ENCODE measurements around the gene RAB7B.

The RAB7B gene

DNA sequence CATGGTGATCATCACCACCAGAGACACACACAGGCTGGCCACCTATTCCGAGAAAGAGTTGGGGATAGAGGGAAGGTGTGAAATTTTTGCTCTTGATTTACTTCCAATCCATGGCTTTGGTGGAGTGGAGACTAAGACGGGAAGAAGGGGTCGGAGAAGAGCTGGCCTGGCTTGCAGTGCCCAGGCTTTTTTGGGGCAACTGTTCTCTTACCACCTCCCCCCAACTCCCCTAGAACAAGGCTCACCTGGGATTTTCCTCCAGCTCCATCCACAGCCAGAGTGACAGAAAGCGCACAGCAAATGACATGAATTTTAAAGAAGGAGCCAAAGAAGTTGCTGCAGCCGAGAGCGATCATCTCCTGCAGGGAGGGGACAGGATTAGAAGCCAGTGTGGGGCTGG, 75.9 kb downstream of the RAB7B start:
- DNase-seq (ENCODE audit: low read depth): no peak

All from iris pigment epithelial cell (primary cell).